ENCODE data around the gene NCOA3. TPM values are rescaled to one million over a fixed set of nuclear protein-coding genes. Genes with fewer than 3 reads are reported as not detected.

NCOA3 gene
- total and polyA plus RNA-seq, 12 donors = 8.0 to 30.2 (median 21.4) TPM

DNA sequence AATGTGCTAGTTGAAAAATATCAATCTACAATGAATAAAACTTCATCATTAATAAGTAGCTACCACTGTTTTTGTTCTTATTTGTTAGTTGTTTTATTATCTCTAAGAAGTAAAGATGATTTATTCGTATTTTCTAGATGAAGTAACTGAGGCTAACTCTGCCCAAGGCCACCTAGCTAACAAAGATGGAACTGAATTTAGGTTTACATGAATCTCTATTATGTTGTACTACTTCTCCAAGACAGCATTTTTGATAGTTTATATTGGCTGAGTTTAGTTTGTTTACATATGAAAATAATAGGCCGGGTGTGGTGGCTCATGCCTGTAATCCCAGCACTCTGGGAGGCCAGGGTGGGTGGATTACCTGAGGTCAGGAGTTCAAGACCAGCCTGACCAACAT is 121.5 kb downstream of the NCOA3 start:
- peaks cover 0 to 21% (median 9%) of the 10 kb centered on the region in 9 donors for H3K4me1 ChIP-seq
- TF ChIP-seq, protein P1, sequence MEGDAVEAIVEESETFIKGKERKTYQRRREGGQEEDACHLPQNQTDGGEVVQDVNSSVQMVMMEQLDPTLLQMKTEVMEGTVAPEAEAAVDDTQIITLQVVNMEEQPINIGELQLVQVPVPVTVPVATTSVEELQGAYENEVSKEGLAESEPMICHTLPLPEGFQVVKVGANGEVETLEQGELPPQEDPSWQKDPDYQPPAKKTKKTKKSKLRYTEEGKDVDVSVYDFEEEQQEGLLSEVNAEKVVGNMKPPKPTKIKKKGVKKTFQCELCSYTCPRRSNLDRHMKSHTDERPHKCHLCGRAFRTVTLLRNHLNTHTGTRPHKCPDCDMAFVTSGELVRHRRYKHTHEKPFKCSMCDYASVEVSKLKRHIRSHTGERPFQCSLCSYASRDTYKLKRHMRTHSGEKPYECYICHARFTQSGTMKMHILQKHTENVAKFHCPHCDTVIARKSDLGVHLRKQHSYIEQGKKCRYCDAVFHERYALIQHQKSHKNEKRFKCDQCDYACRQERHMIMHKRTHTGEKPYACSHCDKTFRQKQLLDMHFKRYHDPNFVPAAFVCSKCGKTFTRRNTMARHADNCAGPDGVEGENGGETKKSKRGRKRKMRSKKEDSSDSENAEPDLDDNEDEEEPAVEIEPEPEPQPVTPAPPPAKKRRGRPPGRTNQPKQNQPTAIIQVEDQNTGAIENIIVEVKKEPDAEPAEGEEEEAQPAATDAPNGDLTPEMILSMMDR (IDR thresholded peaks at IDR 0.05) = no peak
- 90 to 91% methylated on average over 2 of the region's 2 CpGs for WGBS, 2 donors
- no peak overlapping the region for H3K4me3 ChIP-seq
- peaks cover 0 to 64% (median 25%) of the 10 kb centered on the region in 9 donors for H3K36me3 ChIP-seq
- no peaks in the 10 kb centered on the region for H3K27me3 ChIP-seq
- no peak for DNase-seq
- H3K9me3 ChIP-seq = no peaks in the 10 kb centered on the region
- intact Hi-C loops (cut with DNase I) = loop anchor here (2.0 to 10.0 kb wide), 13 partner anchors 121 to 878 kb away; partner anchors contain the start of gene NCOA3 (in 2 of the 10)
- ATAC-seq = no peak
- no peak overlapping the region for H3K27ac ChIP-seq

DNA sequence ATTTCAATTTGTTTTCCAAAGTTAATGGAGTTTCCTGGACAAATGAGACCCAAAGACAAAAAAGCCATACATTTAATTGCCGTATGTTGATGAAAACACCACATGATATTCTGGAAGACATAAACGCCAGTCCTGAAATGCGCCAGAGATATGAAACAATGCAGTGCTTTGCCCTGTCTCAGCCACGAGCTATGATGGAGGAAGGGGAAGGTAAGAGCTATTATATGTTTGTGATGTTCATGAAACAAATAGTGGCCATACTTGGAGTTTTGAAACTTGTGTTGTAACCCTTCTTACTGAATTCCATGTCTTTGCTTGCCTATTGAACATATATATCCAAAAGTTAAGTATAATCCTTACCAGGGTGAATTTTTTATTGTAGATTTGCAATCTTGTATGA is 125.9 kb downstream of the NCOA3 start:
- Histone ChIP-seq H3K9me3 (no peaks in the 10 kb centered on the region), H3K4me1 (peaks cover 0 to under 1% (median 0%) of the 10 kb centered on the region in 9 donors), H3K27ac (no peak overlapping the region), H3K4me3 (no peak overlapping the region), H3K36me3 (peaks cover 0 to 100% (median 37%) of the 10 kb centered on the region in 9 donors), H3K27me3 (no peaks in the 10 kb centered on the region)
- no peak for ATAC-seq
- DNase-seq = no peak
- WGBS, 2 donors = 89 to 95% methylated on average over 4 of the region's 4 CpGs
- TF ChIP-seq, protein P1 (IDR thresholded peaks at IDR 0.05) = no peak
- intact Hi-C loops (cut with DNase I) = loop anchor here in 8 of 10 donors (5.0 to 10.0 kb wide), 7 partner anchors 225 to 883 kb away; no protein-coding TSS in a partner anchor

DNA sequence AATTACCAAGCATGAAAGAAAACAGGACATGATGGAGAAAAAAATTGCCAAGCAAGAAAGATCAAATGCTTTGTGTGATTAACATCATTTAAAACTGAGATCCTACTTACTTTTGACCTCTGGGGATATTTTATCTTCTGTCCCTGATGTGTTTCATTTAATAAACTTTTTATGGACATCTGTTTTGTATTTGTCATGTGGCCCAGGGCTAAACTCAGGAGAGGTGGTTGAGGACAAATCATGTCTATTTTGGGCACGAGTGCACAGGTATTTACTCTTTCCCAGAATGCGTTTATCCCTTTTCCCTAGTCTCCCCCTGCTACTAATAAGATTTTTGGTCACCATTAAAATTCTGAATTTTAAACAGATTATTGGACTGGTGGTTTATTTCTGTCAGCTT is 128.2 kb downstream of the NCOA3 start:
- Histone ChIP-seq H3K27ac (no peak overlapping the region), H3K9me3 (no peaks in the 10 kb centered on the region), H3K4me1 (peaks cover 0 to 8% (median 0%) of the 10 kb centered on the region in 9 donors), H3K27me3 (no peaks in the 10 kb centered on the region), H3K36me3 (peaks cover 0 to 100% (median 33%) of the 10 kb centered on the region in 9 donors), H3K4me3 (no peak overlapping the region)
- DNase-seq (no peak), ATAC-seq (no peak)
- intact Hi-C loops (cut with DNase I) = loop anchor here in 8 of 10 donors (5.0 to 10.0 kb wide), 7 partner anchors 228 to 885 kb away; no protein-coding TSS in a partner anchor
- WGBS, 2 donors = 51 to 71% methylated on average over 2 of the region's 2 CpGs
- TF ChIP-seq, protein P1 (IDR thresholded peaks at IDR 0.05) = no peak

DNA sequence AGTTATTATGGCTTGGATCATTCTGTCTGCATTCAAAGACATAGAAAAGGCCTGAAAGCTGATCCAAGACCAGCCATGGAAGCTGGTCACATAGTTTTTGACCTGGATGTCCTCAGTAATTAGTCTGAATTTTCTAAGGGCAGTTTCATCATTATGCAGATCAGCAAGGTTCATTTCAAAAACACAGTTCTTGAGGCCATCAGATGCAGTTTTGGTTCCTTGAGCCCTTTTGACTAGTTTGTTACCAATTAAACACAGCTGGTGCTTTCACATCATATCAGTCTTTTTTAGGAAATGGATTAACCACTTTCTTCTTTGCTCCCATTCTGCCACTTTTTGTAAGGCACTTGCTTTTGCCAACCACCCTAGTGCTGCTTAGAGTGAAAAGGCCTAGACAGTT is 129.4 kb downstream of the NCOA3 start:
- no peaks in the 10 kb centered on the region for H3K9me3 ChIP-seq
- no peak for ATAC-seq
- intact Hi-C loops (cut with DNase I) = no loop called here
- DNase-seq = no peak
- peaks cover 0 to 100% (median 37%) of the 10 kb centered on the region in 9 donors for H3K36me3 ChIP-seq
- no peak overlapping the region for H3K27ac ChIP-seq
- TF ChIP-seq, protein P1 (IDR thresholded peaks at IDR 0.05) = no peak
- H3K4me1 ChIP-seq = peaks cover 0 to 8% (median 0%) of the 10 kb centered on the region in 9 donors
- H3K4me3 ChIP-seq = no peak overlapping the region
- H3K27me3 ChIP-seq = no peaks in the 10 kb centered on the region
